GM21576 (cell line): ENCODE measurements around the gene EWSR1.
"Not testable (repeated sequence)": the region's sequence is repeated elsewhere in the genome, so short reads cannot be mapped to it uniquely, and the experiment has no call there.

Source experiments
- ATAC-seq: cut with Tn5 transposase; IDR thresholded peaks from one replicate; pipeline ENCODE4 v1.9.1; 2021; ENCODE audit warnings: mild to moderate bottlenecking, moderate library complexity; ENCODE audit not compliant: unreplicated experiment

EWSR1 gene

DNA sequence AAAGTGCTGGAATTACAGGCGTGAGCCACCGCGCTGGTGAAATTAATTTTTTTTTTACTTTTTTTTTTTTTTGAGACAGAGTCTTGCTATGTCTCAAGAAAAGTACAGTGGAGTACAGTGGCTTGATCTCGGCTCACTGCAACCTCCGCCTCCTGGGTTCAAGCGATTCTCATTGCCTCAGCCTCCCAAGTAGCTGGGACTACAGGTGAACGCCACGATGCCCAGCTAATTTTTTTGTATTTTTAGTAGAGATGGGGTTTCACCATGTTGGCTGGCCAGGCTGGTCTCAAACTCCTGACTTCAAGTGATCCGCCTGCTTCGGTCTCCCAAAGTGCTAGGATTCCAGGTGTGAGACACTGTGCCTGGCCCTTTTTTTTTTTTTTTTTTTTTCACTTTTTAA is 20.2 kb upstream of the EWSR1 start:
- ATAC-seq = not testable (repeated sequence)

DNA sequence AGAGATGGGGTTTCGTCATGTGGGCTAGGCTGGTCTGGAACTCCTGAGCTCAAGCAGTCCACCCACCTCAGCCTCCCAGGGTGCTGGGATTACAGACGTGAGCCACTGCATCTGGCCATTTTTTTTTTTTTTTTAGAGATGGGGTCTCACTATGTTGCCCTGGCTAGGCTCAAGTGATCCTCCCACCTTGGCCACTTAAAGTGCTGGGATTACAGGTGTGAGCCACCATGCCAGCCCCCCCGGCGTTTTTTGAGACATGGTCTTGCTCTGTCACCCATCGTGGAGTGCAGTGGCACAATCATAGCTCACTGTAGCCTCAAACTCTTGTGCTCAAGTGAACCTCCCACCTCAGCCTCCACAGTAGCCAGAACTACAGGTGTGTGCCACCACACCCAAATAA is 16.8 kb upstream of the EWSR1 start:
- no peak for ATAC-seq

DNA sequence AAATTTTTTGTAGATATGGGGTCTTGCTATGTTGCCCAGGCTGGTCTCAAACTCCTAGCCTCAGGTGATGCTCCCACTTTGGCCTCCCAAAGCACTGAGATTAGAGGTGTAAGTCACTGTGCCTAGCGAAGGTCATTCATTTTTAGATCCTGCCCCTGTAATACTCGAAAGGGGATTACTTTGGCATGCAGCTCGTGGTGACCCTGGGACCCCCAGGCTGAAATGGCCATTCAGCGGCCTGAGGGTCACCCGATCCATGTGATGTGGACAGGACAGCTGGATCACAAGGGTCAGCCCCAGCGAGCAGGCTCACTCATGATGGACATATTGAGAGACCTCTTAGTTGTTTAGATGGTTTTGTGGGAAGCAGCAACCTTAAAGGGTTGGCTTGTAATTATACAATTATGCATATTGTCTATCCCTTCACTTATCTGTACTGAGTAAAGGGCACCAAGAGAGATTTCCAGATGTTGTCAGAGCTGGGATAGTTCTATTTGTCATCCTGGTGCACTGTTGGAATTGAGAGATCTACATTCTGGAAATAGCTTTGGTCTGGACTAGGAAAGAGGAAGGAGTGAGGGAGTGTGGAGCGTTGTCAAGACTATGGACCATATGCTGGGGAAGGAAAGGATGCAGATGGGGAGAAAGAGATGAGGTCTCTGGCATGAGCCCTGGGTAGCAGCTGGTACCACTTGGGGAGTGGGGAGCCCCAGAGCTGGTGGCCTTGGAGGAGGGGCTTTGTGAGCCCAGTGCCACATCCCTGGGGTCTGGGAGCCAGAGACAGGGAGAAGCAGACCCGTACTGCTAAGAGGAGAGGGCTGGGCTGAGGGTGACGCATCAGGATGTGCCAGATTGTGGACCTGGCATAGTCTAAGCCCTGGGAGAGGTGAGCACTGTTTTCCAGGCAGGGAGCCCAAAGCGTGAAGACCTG is 15.8 kb upstream of the EWSR1 start:
- ATAC-seq = no peak

DNA sequence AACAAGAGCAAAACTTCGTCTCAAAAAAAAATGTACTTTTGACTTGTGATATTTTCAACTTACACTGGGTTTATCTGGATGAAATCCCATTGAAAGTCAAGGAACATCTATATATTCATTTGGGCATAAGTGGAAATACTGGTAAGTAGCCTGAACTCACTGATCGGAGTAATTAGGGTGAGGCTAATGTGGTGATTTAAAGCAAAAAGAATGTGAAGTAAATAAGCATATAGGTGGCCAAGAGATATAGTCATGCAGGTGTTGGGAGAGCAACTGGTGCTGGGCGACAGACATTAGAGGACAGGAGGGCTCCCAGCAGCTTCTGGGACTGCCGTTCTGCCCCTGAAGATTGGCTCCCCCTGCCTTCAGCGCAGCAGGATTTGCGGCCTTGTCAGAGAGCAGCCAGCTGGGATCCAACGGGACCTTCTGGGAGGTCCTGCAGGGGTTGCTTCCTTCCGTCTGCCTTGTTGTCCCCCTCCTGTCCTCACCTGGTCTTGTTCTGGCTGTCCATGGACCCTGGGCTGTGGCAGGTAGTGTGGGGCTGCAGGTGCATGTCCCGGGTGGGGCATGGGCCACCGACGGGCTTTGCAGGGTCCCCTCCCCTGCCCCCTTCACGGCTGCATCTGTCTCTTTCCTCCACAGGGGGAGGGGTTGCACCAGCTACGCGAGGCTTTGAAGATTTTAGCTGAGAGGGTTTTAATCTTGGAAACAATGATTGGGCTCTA is 14.3 kb upstream of the EWSR1 start:
- ATAC-seq = no peak

DNA sequence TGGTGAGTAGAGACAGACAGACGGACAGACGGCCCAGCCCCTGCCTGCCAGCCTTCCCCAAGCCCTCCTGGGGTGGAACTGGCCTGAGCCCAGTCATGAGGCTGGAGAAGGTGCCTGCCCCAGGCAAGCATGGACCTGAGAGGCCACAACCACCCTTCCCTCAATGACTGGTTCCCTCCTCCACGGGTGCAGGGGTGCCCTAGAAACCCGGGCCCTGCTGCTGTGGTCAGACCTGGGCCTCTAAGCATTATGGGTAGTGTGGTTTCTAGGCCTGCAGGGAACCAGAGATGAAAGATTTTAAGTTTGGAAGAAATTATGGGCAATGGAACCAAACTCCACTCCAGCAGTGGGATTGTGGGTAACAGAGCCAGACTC is 13.8 kb upstream of the EWSR1 start:
- ATAC-seq = no peak

DNA sequence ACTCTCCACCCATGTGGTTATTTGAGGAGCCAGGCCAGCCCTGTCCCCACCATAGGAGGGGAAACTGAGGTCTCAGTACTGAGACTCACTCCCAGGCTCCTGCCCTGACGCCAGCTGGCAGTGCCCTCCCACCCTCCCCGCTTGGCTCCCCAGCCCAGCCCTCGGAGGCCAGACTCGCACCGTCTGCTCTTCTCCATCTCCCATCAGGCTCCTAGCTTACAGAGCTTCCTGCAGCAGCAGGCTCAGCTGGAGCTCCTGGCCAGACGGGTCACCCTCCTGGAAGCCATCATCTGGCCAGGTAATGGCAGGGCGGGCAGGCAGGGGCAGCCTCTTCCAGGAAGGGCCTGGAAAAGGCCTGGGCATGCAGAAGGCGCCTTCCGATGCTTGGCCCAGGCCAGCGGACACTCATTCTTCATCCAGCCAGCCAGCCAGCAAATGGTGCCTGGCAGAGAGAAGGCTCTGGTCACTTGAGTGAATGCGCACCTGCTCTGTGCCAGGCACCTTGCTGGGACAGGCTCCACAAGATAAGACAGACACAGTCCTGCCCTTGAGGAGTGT is 12.9 kb upstream of the EWSR1 start:
- ATAC-seq = no peak

DNA sequence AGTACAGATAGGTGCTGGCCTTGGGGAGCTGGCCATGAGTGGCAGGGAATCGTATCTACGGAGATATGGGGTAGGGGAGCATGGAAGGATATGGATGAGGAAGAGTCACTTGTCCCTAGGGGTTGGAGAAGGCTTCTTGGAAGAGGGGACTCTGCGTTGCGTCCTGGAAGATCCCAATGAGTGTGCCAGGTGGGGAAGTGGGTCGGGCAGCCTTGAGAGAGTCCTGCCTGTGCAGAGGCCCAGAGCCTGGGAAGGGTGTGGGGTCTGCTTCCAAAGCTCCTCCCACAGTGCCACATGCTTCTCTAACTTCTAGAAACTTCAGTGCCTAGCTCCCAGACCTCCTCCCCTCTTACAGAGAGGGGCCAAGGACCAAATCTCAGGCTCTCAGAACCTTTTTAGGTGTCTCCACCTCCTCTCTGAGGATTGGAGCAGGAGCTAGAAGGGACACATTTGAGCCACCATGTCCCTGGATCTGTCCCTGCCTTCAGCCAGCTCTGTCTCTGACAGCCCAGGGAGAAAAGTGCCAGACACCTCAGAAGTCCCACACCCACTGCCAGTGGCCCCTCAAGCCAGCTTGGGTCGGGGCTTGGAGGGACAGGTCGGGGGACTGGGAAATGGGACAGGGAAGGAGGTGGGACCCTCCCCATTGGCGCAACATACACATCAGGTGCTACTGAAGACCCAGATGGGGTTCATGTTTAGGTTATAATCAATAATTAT is 11.3 kb upstream of the EWSR1 start:
- no peak for ATAC-seq

DNA sequence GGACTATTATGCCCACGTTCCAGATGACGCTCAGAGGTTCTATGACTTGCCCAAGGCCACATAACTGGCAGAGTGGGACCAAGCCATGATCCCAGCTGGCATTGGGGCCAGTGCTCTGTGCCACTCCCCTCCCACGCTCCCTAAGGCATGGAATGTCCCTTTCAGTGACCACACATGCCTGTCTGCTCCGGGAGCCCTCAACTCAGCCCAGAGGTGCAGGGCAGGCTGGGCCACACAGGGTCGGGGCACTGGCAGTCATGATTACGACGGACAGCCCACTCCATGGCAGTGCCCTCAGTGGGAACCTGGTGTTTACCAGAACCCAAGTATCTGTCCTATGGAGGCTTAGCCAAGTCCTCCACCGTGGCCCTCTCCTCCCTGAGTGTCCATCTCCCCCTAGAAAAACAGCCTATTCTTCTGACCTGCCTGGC is 10.3 kb upstream of the EWSR1 start:
- ATAC-seq = no peak

DNA sequence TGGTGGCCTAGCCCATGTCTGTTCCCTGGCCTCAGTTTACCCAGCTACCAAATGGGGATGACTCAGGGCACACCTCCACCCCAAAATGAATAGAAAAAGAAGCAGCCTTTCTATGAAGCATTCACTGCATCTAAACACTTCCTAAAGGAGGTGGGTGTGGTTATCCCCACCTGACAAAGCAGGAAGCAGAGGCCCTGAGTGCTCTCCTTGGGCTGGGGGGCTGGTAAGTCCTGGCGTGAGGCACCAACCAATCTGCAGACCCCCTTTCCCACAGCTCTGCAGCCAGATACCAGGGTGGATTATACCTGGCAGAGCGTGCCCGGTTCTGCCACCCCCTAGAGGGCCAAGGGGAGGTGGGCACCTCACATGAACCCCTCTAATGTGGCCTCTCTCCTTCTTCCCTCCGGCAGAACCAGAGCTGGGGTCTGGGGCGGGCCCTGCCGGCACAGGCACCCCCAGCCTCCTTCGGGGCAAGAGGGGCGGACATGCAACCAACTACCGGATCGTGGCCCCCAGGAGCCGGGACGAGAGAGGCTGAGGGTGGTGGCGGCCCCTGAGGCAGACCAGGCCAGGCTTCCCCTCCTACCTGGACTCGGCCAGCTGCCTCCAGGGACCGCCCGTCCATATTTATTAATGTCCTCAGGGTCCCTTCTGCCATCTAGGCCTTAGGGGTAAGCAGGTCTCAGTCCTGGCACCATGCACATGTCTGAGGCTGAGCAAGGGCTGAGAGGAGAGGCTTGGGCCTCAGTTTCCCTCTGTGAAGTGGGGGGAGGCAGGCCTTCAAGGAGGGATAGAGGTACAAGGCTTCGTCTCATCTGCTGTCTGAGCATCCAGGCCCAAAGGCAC is 9.4 kb upstream of the EWSR1 start:
- ATAC-seq = no peak

DNA sequence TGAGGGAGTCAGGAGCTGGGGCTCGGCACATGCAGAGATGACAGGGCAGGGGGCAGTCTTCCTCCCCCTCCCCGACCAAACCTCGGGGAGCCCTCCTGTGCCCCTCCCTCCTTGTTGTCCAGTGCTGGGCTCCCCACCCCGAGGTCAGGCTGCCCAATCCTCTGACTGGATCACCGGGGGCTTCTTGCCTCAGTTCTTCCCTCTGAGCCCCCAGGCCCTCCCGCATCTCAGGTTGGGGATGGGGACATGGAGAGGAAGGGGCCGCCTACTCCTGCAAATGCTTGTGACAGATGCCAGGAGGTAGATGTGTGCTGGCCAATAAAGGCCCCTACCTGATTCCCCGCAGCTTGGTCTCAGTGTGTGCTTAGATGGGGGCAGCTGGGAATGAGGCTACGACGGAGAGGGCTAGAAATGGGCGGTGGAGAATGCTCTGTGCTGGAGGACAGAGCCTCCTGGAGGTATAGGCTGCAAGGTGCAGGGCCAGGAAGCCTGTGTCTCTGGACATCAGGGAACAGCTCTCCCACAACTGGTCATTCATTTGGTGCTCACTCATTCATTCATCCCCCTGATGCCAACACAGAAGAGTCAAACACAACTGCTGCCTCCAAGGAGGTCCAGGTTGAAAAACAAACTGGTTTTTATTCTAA is 8.7 kb upstream of the EWSR1 start:
- no peak for ATAC-seq

DNA sequence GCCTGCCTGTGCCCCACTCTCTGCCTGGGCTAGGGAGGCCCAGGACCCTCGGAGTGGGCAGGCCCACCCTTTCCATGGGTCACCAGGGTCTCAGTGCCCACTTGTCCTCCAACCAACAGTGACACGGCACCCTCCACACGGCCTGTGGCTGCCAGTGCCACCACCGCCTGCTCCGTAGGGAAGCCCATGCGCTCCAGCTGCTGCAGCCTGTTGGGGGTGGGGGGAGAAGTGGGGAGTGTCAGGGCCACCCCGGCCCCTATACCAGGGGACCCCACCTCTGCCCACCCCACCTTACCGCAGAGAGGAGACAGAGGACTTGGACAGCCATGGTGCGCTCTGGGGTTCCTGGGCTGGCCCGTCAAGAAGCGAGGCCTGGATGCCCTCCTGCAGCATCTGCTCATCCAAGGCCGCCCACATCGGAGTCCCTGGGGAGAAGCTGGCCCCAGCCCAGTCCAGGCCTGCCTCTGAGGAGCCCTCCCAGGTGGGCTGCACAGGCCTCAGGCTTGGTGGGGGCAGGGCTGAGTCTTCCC is 8.0 kb upstream of the EWSR1 start:
- no peak for ATAC-seq

DNA sequence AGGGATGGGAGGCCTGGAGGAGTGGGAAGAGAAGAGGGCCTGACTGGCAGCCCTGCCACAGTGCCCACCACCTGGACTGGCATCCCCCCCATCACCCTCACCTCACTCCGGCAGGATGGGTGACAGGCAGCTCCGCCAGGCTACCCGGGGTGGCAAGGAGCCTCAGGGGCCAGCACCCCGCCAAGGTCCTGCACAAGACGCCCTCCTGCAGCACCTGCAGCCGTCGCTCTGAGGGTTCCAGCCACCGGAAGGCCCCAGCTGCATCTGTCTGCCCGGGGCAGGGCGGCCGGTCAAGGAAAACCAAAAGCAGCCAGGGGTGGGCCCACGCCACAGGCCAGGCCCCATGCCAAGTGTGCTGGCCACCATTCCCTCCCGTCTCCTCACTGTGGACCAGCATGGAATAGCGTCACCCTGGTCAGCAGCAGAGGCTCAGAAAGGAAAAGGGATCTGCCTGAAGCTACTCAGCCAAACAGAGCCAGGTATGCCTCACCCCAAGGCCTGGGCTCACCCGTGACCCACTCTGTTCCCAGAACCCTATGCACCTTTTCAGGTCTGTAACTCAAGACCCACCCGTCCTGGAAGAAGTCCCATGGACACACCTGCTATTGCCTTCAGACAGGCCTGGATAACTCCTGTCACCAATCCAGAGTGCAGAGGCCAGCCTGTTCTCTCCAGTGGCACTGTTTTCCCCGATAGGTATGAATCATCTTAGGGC is 7.3 kb upstream of the EWSR1 start:
- no peak for ATAC-seq

DNA sequence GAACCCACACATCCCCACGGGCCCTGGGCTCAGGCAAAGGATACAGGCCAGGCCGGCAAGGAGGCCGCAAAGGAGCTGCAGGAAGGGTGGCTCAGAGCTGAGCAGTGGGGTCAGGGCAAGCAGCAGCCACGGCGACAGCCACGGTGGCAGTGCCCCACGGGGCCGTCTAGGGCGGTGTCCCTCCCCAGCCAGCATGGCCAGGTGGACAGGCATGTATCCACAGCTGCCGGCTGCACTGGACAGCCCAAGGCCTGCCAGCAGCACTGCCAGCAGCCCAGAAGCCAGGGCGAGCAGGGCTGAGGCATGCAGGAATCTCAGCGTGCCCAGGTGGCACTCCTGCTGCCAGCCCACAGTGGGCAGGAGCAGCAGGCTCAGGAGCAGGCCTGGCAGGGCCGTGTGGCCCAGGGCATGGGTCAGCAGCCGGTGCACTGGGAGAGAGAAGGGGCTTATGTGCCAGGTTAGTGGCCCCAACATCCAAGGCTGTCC is 4.2 kb upstream of the EWSR1 start:
- no peak for ATAC-seq

DNA sequence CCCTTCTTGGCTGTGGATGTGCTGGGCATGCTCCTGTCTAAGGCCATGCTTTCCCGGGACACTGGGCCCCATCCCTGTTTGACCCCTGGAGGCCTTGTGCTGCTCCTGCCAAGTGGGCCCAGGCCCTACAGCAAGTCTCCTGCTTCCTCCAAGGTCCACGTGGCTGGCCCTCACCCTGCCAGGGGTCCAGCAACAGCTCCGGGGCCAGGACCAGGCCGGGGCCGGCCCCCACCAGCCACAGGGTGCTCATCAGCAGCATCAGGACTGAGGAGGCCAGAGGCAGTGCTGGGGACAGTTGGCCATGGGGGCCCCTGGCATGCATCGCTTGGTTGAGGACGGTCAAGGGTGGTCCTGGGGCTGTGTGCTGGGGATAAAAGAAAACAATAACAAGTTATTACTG is 2.8 kb upstream of the EWSR1 start:
- ATAC-seq = no peak

DNA sequence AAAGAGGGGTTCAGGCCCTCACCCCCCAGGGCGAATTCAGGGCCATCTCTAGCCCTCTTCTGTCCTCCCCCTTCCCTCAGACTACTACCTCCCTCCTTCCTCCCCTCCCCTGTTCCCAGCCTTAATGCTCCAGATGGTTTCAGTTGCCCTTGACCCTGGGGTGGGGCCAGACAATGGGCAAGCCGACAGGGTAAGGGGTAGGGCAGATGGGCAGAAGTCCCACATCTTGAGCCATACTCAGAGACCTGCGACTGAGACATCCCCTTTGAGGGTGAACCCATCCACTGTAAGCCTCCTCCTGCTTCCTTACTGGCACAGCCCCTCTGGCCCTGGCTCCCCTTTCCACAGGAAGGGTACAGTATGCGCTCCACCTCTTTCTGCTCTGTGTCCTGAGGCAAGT is 2.1 kb upstream of the EWSR1 start:
- ATAC-seq = no peak

DNA sequence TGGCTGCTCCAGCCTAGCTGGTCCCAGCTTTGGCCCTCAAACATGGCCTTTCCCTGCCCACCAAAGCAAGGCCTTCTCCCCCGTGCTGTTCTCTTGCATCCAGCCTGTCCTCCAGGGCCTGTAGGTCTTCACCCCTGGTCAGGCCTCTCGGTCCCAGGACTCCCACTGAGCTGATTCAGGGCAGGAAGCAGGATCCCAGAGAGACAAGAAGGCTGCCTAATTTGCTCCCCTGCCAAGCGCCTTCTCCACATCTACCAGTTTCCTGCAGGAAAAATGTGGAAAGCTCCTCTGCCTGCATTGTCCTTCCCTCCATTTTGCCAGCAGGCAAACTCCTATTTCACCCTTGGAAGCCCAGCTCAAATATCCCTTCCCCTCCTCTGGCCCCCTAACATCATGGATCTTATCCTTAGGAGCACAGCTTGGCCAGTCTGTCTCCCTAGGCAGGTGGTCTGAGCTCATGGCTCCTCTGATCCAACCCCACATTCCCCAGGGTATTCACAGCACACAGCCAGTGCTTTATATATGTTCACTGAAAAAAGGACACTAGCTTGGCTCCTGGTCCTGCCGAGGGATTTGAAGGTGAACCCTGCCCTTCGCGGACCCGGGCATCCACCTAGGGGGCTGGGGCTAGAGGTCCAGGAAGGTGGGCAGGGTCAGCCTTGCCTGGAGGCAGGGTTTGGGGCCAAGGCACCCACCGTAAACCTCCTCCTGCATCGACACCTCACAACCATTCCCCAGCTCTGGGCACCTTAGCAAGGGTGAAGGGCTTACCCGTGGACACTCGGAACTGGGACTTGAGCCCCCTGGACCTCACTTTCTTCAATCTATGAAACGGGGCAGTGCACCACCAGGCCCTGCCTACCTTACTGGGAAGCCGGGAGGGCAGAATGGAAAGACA is 1.3 kb upstream of the EWSR1 start:
- no peak for ATAC-seq

DNA sequence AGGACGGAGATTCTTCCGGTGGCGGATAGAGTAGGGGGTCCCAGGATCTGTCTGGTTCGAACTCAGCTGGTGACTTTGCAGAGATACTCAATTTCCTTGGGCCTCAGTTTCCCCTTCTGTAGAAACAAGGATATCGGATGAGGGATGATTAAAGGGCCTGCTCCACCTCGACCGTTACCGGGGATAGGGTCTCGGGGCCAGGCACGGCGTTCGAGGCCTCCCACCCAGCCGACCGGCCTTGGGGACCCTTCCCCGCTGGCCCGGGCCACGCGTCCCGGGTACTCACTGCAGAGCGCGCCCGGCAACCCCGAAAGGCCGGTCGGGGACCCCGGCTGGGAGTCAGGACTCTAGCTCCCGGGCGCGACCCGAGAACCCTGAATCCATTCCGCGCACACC is 608 bp upstream of the EWSR1 start:
- no peak for ATAC-seq
